Esophagus squamous epithelium (tissue), 5 donors: ENCODE data around the gene SERTAD4. TPM values are rescaled to one million over a fixed set of nuclear protein-coding genes. Genes with fewer than 3 reads are reported as not detected.
A peak's percentile ranks its signal among the peaks of the same experiment; 100 is the strongest.

Experiments used
- DNase-seq: peaks from one replicate; lab custom pipeline; 2025; lab: John Stamatoyannopoulos, UW
- H3K27ac ChIP-seq, 4 donors: fragments of 200-600 bp; sonication (generic); one replicate each; pipeline ENCODE4 v1.5.1; 2016 to 2019; ENCODE audit warnings: mild to moderate bottlenecking in 1 of 4
- H3K27me3 ChIP-seq, 4 donors: fragments of 200-600 bp; sonication (generic); 1 replicate in 3 of 4; 2 replicates in 1 of 4; pipeline versions ENCODE4 v1.5.1 to v1.6.0; 2017 to 2021; ENCODE audit warnings: antibody characterized with exemption in 1 of 4
- H3K36me3 ChIP-seq, 3 donors: fragments of 200-600 bp; sonication (generic); one replicate each; pipeline ENCODE4 v1.5.1; 2016 to 2019
- H3K4me1 ChIP-seq, 3 donors: fragments of 200-600 bp; sonication (generic); one replicate each; pipeline ENCODE4 v1.5.1; 2017 to 2019
- H3K4me3 ChIP-seq, 4 donors: fragments of 200-600 bp; sonication (generic); 1 replicate in 3 of 4; 2 replicates in 1 of 4; pipeline ENCODE4 v1.5.1; 2016 to 2019; ENCODE audit warnings: mild to moderate bottlenecking in 2 of 4, moderate library complexity in 1 of 4
- H3K9me3 ChIP-seq, 3 donors: fragments of 200-600 bp; sonication (generic); one replicate each; pipeline ENCODE4 v1.5.1; 2016 to 2019
- CTCF ChIP-seq, 6 experiments: fragments of 450-650 bp in 4 of 6; fragments of 200-600 bp in 2 of 6; sonication (generic) in 2 of 6; IDR thresholded peaks; one replicate each; pipeline ENCODE4 v1.5.1; 2016 to 2019; ENCODE audit warnings: antibody characterized with exemption in 6 of 6, mild to moderate bottlenecking in 4 of 6, moderate library complexity in 4 of 6
- POLR2A ChIP-seq, 4 donors: fragments of 450-650 bp; IDR thresholded peaks; one replicate each; pipeline ENCODE4 v1.6.1; 2017; ENCODE audit warnings: antibody characterized with exemption in 4 of 4, mild to moderate bottlenecking in 4 of 4, moderate library complexity in 3 of 4
- WGBS, 2 donors: methylation state at CpG; one replicate each; pipeline ENCODE4 v1.1.5; 2018; 5-methylcytosine and 5-hydroxymethylcytosine counted together
- intact Hi-C: fragments of 100-400 bp; cut with DNase I; formaldehyde crosslinking; loops from one replicate; pipeline ENCODE4 v1.15.0; 2022
- total RNA-seq, 4 donors: library from RNA; depleted of rRNA; stranded (reverse); fragments of >200 nt; gene quantifications; one replicate each; pipeline ENCODE4 v1.1.0, GENCODE V29; 2016
- donor health status: DM: yes; HTN: yes; CAD: no.

Gene SERTAD4
- total RNA-seq, 4 donors from 2014 or later, result 6.9 to 16.8 (median 11.5) TPM

DNA sequence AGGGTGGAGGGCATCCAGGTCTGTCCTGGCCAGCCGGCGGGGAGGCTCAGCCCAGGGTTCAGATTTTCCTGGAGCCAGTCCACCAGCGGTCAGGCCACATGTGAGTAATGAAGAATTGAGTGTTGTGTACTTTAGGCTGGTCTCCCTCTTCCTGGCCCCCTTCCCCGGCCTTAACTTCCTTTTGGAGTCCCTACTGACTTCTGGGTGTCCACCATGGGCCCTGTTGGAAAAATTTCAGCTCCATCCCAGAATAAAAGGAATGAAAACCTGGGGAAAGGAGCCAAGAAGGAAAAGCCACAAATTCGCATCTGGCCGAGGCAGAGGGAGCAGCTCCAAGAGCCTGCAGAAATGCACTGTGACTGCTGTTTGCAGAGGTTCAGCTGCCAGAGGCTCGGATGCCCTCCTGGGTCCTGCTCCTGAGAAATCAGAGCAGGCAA is 60.6 kb downstream of the SERTAD4 start:
- peaks cover 31 to 58% (median 36%) of the 10 kb centered on the region in 3 donors for H3K4me1 ChIP-seq
- peak overlapping the region; percentile 67 to 86 (median 78) for H3K27ac ChIP-seq
- no peak for DNase-seq
- no peaks in the 10 kb centered on the region for H3K36me3 ChIP-seq
- no peaks in the 10 kb centered on the region for H3K9me3 ChIP-seq
- intact Hi-C loops, result no loop called here
- H3K4me3 ChIP-seq, result peak overlapping the region in 3 of 4 donors; percentile 52 to 65 (median 54)
- WGBS, 2 donors, result 8 to 28% methylated on average over 5 to 6 of the region's 7 CpGs
- peaks cover 0 to 4% (median 0%) of the 10 kb centered on the region in 4 donors for H3K27me3 ChIP-seq
- no peak for TF ChIP-seq POLR2A (IDR thresholded peaks at IDR 0.05)
- no peak for TF ChIP-seq CTCF (IDR thresholded peaks at IDR 0.05)

DNA sequence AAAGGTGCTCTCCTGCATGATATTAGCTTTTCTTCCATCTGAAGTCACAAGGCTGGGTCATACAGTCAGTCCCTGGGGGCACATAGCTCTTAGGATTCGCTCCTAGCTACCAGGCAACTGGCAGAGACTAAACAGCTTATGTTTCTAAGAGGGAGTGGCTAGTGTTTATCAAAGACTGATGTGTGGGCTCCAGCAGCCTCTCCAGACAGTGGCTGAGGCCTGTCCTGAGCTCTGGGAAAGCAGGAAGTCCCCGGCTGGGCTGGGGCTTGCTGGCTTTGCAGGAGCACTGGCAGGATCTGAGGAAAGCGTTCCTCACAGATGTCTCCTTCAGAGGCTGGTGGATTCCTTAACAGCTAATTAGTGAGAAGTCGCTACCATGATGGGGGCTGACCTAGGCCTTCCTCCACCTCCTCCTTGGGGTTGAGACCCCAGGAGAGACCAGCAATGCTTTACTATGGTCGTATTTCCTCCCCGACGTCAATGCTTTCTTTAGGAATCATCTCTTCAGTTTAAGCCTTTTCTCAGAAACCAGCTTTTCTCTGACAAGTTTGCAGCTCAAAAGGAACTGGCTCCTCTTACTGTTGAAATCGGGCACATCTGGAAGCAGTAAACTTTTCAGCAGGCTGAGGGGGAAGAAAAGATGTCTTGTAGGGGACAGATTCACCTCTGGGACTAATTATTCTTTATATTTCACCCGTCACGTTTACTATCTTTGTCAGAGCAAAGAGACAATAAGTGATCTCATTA is 62.6 kb downstream of the SERTAD4 start:
- 36% methylated on average over 9 to 10 of the region's 10 CpGs for whole genome bisulfite sequencing, 2 donors
- peak overlapping the region; percentile 6 to 68 (median 54) for H3K27ac ChIP-seq
- intact Hi-C loops, result no loop called here
- H3K4me1 ChIP-seq, result peaks cover 31 to 78% (median 47%) of the 10 kb centered on the region in 3 donors
- H3K4me3 ChIP-seq, result no peak overlapping the region
- no peaks in the 10 kb centered on the region for H3K36me3 ChIP-seq
- H3K27me3 ChIP-seq, result peaks cover 0 to 4% (median 0%) of the 10 kb centered on the region in 4 donors
- no peak for DNase-seq
- H3K9me3 ChIP-seq, result no peaks in the 10 kb centered on the region
- TF ChIP-seq POLR2A (IDR thresholded peaks at IDR 0.05), result no peak
- no peak for TF ChIP-seq CTCF (IDR thresholded peaks at IDR 0.05)

Other genes starting within 250 kb of the SERTAD4 start
- 1 to 10 TPM; 3.4 to 5.2 (median 4.0) TPM for gene HHAT, start 96.1 kb downstream of the SERTAD4 start, total RNA-seq